HG03457 (cell line): ENCODE measurements around the gene NPB.

Source experiments
- ATAC-seq: cut with Tn5 transposase; IDR thresholded peaks from one replicate; pipeline ENCODE4 v1.9.1; 2021; ENCODE audit warnings: moderate number of reproducible peaks; ENCODE audit not compliant: unreplicated experiment

NPB gene

GRCh38 chr17:81902023-81902652, at the start of gene NPB:
Gene NPB (plus strand): TSS chr17:81902238. CDS start chr17:81902278, 40 bp downstream.
- no peak for ATAC-seq

GRCh38 chr17:81854974-81855774, 46.9 kb upstream of the NPB start:
- ATAC-seq: no peak

GRCh38 chr17:81858170-81858966, 43.7 kb upstream of the NPB start:
- ATAC-seq: no peak

- ATAC-seq: no peak
Observed at GRCh38 chr17:81858967-81859905, 42.8 kb upstream of the NPB start.

- ATAC-seq: peak; percentile 8
Observed at GRCh38 chr17:81859906-81860755, 41.9 kb upstream of the NPB start, which contains the start of gene P4HB. Gene P4HB (minus strand): TSS chr17:81860535. CDS start chr17:81860471, 64 bp downstream.

- ATAC-seq: peak; percentile 66
Observed at GRCh38 chr17:81860756-81861568, 41.1 kb upstream of the NPB start.

GRCh38 chr17:81863123-81863675, 38.8 kb upstream of the NPB start:
- no peak for ATAC-seq

- ATAC-seq: no peak
Observed at GRCh38 chr17:81863833-81864768, 37.9 kb upstream of the NPB start.

GRCh38 chr17:81865358-81865732, 36.7 kb upstream of the NPB start:
- ATAC-seq: no peak

- no peak for ATAC-seq
Observed at GRCh38 chr17:81865733-81866439, 36.2 kb upstream of the NPB start.

- no peak for ATAC-seq
Observed at GRCh38 chr17:81866440-81867169, 35.4 kb upstream of the NPB start.

GRCh38 chr17:81867170-81867990, 34.7 kb upstream of the NPB start:
- no peak for ATAC-seq

- ATAC-seq: no peak
Observed at GRCh38 chr17:81867991-81868673, 33.9 kb upstream of the NPB start.

GRCh38 chr17:81868674-81869220, 33.3 kb upstream of the NPB start:
- no peak for ATAC-seq
